CD4-positive, alpha-beta T cell (primary cell): ENCODE results near the gene TSHZ2. TPM values are rescaled to one million over a fixed set of nuclear protein-coding genes. Genes with fewer than 3 reads are reported as not detected.

Experiments
- ATAC-seq: fragments of 200-7000 bp; cut with Tn5 transposase; one replicate; pipeline ENCODE4 v1.10.0; 2022; ENCODE audit warnings: mild to moderate bottlenecking; ENCODE audit not compliant: poor library complexity
- CTCF ChIA-PET: fragments of 350-600 bp; sonication (Branson Sonifier 250); formaldehyde crosslinking; loops from one replicate; lab custom pipeline; 2021; ENCODE audit warnings: antibody characterized with exemption, inconsistent platforms; lab: Charles Lee
- POLR2A ChIA-PET: fragments of 350-600 bp; sonication (Branson Sonifier 250); formaldehyde crosslinking; loops from one replicate; lab custom pipeline; 2021; ENCODE audit warnings: antibody characterized with exemption, inconsistent platforms; lab: Charles Lee
- DNase-seq, 14 experiments: peaks; one replicate each; pipeline ENCODE4 v3.0.0-alpha.2; 2013 to 2020; ENCODE audit warnings: mixed read lengths in 2 of 14
- H3K27ac ChIP-seq, 2 donors: one replicate each; pipeline versions ENCODE4 v1.5.1 to v1.7.0; 2013; ENCODE audit warnings: low read length in 2 of 2, low read depth in 1 of 2, mild to moderate bottlenecking in 1 of 2
- H3K27me3 ChIP-seq, 2 experiments: 1 replicate in 1 of 2; 2 replicates in 1 of 2; pipeline versions ENCODE4 v1.6.1 to v1.7.0; 2013; ENCODE audit warnings: low read length in 2 of 2, control low read depth in 1 of 2, mild to moderate bottlenecking in 1 of 2, moderate library complexity in 1 of 2; ENCODE audit not compliant: insufficient read depth in 2 of 2, control insufficient read depth in 1 of 2
- H3K36me3 ChIP-seq: one replicate; pipeline ENCODE4 v1.6.1; 2013; ENCODE audit warnings: low read length, control low read depth; ENCODE audit not compliant: insufficient read depth
- H3K4me1 ChIP-seq: one replicate; pipeline ENCODE4 v1.6.1; 2013; ENCODE audit warnings: low read length, control low read depth; ENCODE audit not compliant: insufficient read depth
- H3K4me3 ChIP-seq: one replicate; pipeline ENCODE4 v1.5.1; 2013; ENCODE audit warnings: mild to moderate bottlenecking, low read length, moderate library complexity
- H3K9me3 ChIP-seq, 2 experiments: 1 replicate in 1 of 2; 2 replicates in 1 of 2; pipeline versions ENCODE4 v1.6.1 to v1.7.0; 2013; ENCODE audit warnings: low read length in 2 of 2, mild to moderate bottlenecking in 2 of 2, control low read depth in 1 of 2, moderate library complexity in 1 of 2; ENCODE audit not compliant: control insufficient read depth in 1 of 2, insufficient read depth in 1 of 2
- H3K27ac Mint-ChIP-seq: one replicate; pipeline ENCODE4 v1.8.0; 2020; ENCODE audit warnings: mixed read lengths
- H3K27me3 Mint-ChIP-seq: one replicate; pipeline ENCODE4 v1.8.0; 2021; ENCODE audit warnings: mixed read lengths
- H3K36me3 Mint-ChIP-seq: one replicate; pipeline ENCODE4 v1.8.0; 2021; ENCODE audit warnings: low read depth, mixed read lengths
- H3K4me1 Mint-ChIP-seq: one replicate; pipeline ENCODE4 v1.8.0; 2021; ENCODE audit warnings: low read depth, mixed read lengths
- H3K4me3 Mint-ChIP-seq: one replicate; pipeline ENCODE4 v1.8.0; 2020; ENCODE audit warnings: mild to moderate bottlenecking, mixed read lengths
- H3K9me3 Mint-ChIP-seq: one replicate; pipeline ENCODE4 v1.8.0; 2020; ENCODE audit warnings: mixed read lengths
- intact Hi-C, 2 experiments: fragments of 100-400 bp; cut with DNase I in 1 of 2; cut with micrococcal nuclease in 1 of 2; formaldehyde crosslinking; loops; one replicate each; pipeline versions ENCODE4 v1.15.1 to v1.9.0; 2023 to 2025; cut with DNase I, micrococcal nuclease
- total RNA-seq, 174 experiments: library from RNA in 2 of 174; stranded (reverse) in 2 of 174; gene quantifications; one replicate each; pipeline ENCODE4 v1.2.3 and lab custom pipeline; 2021 to 2026
- TF ChIP-seq, protein P1 (sequence below): fragments of 200-600 bp; IDR thresholded peaks from one replicate; pipeline ENCODE4 v1.8.0; 2022; ENCODE audit warnings: antibody characterized with exemption, mild to moderate bottlenecking

TSHZ2 gene
- total RNA-seq, 2 experiments from 2014 or later: 26.1 to 27.4 TPM

DNA sequence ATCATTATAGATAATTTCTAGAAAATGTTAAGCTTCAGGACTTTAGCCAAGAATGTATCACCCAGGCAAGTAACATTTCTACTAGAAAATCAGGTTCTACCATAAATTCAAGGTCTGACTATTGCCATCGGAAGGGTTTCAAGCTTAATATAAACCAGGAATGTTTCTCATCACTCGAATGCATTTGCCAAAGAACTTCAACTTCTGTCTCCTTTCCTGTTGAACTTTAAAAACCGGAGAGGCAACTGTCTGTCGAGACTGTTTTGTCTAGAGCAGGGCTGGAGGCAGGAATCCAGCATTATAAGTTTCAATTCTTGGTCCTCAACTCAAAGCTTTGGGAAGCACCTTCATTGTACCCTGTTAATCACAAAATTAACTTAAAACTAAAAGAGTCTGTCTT, 356.8 kb downstream of the TSHZ2 start:
- H3K4me1 ChIP-seq: no peaks in the 10 kb centered on the region
- no peaks in the 10 kb centered on the region for H3K9me3 ChIP-seq
- TF ChIP-seq, protein P1, sequence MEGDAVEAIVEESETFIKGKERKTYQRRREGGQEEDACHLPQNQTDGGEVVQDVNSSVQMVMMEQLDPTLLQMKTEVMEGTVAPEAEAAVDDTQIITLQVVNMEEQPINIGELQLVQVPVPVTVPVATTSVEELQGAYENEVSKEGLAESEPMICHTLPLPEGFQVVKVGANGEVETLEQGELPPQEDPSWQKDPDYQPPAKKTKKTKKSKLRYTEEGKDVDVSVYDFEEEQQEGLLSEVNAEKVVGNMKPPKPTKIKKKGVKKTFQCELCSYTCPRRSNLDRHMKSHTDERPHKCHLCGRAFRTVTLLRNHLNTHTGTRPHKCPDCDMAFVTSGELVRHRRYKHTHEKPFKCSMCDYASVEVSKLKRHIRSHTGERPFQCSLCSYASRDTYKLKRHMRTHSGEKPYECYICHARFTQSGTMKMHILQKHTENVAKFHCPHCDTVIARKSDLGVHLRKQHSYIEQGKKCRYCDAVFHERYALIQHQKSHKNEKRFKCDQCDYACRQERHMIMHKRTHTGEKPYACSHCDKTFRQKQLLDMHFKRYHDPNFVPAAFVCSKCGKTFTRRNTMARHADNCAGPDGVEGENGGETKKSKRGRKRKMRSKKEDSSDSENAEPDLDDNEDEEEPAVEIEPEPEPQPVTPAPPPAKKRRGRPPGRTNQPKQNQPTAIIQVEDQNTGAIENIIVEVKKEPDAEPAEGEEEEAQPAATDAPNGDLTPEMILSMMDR: no peak
- no peaks in the 10 kb centered on the region for H3K27me3 ChIP-seq
- Mint-ChIP-seq H3K36me3 (peaks cover 4% of the 10 kb centered on the region), H3K9me3 (no peaks in the 10 kb centered on the region), H3K4me3 (no peak overlapping the region), H3K27ac (no peak overlapping the region), H3K4me1 (no peaks in the 10 kb centered on the region), H3K27me3 (no peaks in the 10 kb centered on the region)
- intact Hi-C loops: no loop called here
- no peaks in the 10 kb centered on the region for H3K36me3 ChIP-seq
- H3K4me3 ChIP-seq: no peak overlapping the region
- ChIA-PET CTCF (no interaction called here), POLR2A (no interaction called here)
- DNase-seq (no peak), ATAC-seq (no peak)
- H3K27ac ChIP-seq: no peak overlapping the region

DNA sequence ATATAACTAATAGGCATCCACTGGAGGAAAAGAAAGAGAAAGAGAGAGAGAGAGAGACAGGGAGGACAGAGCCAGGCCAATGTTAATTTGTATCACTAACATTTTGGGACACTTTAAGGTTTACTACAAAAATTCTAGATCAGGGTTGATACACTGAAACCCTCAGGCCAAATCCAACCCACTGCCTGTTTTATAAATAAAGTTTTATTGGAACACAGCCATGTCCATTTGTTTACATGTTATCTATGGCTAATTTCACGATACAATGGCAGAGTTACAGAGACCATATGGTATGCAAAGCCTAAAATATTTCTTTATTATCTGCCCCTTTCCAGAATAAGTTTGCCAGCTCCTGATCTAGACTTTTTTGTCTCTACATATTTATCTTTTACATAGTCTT, 357.6 kb downstream of the TSHZ2 start:
- H3K9me3 ChIP-seq: no peaks in the 10 kb centered on the region
- H3K4me1 ChIP-seq: no peaks in the 10 kb centered on the region
- H3K4me3 ChIP-seq: no peak overlapping the region
- ATAC-seq (no peak), DNase-seq (no peak)
- no peaks in the 10 kb centered on the region for H3K27me3 ChIP-seq
- Mint-ChIP-seq H3K27ac (no peak overlapping the region), H3K36me3 (no peaks in the 10 kb centered on the region), H3K4me3 (no peak overlapping the region), H3K4me1 (no peaks in the 10 kb centered on the region), H3K9me3 (no peaks in the 10 kb centered on the region), H3K27me3 (no peaks in the 10 kb centered on the region)
- intact Hi-C loops: no loop called here
- no peaks in the 10 kb centered on the region for H3K36me3 ChIP-seq
- H3K27ac ChIP-seq: no peak overlapping the region
- POLR2A ChIA-PET: no interaction called here
- CTCF ChIA-PET: no interaction called here
- TF ChIP-seq, protein P1: no peak

DNA sequence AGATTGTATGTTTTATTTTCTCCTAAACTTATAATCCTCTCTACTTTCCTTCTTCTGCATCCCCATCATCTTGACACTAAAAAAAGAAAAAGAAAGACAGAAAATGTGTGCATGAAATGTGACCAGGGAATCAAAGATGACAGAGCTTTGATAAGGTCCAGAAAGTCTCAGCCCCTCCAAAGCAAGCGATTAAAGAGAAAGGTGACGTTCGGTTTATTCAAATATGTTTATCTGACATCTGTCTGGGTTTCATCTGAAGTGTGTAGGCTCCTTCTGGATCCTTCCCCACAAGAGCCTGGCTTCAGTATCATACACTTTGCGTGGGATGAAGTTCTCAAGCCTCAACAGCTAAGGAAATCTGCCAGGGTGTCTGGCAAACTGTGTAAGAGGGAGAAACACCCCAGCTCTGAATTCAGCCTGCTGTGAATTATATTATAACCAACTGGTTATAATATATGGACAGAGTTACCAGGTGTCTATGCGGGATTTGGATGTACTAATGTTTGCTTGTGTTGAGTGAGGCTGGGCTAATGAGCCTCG, 358.5 kb downstream of the TSHZ2 start:
- CTCF ChIA-PET: no interaction called here

More for the DNA sequence above, 358.5 kb downstream of the TSHZ2 start:
- H3K36me3 Mint-ChIP-seq: no peaks in the 10 kb centered on the region
- no peaks in the 10 kb centered on the region for H3K9me3 Mint-ChIP-seq
- H3K27me3 Mint-ChIP-seq: no peaks in the 10 kb centered on the region
- H3K4me1 ChIP-seq: no peaks in the 10 kb centered on the region
- H3K27me3 ChIP-seq: no peaks in the 10 kb centered on the region
- POLR2A ChIA-PET: no interaction called here
- H3K36me3 ChIP-seq: no peaks in the 10 kb centered on the region
- H3K27ac Mint-ChIP-seq: no peak overlapping the region
- no peak for DNase-seq
- ATAC-seq: no peak
- no peak overlapping the region for H3K27ac ChIP-seq
- intact Hi-C loops: no loop called here
- H3K4me3 ChIP-seq: no peak overlapping the region
- H3K4me1 Mint-ChIP-seq: no peaks in the 10 kb centered on the region
- TF ChIP-seq, protein P1: no peak
- no peak overlapping the region for H3K4me3 Mint-ChIP-seq
- H3K9me3 ChIP-seq: no peaks in the 10 kb centered on the region
